ENCODE data around the gene C19orf25.
A peak's percentile ranks its signal among the peaks of the same experiment; 100 is the strongest.

C19orf25 gene

GRCh38 chr19:1469255-1470054, 9.6 kb downstream of the C19orf25 start:
- TF ChIP-seq YY1 (IDR thresholded peaks at IDR 0.05; ENCODE audit: insufficient read depth, insufficient read length), result no peak
- no peak for TF ChIP-seq ZNF274 (IDR thresholded peaks at IDR 0.05; ENCODE audit: low read depth, low read length)
- no peak for TF ChIP-seq SUZ12 (IDR thresholded peaks at IDR 0.05; ENCODE audit: extremely low read depth, insufficient read depth, insufficient read length)
- peaks cover 14% of the 10 kb centered on the region for H3K36me3 ChIP-seq (ENCODE audit: insufficient read depth, insufficient read length, low read length)
- peak overlapping the region; percentile 85 for H3K9ac ChIP-seq (ENCODE audit: insufficient read length, low read depth)
- DNase-seq (ENCODE audit: low read depth, low spot score), result no peak
- H3K4me1 ChIP-seq (ENCODE audit: insufficient read depth, insufficient read length), result peaks cover 49% of the 10 kb centered on the region
- H3K27me3 ChIP-seq (ENCODE audit: insufficient read depth, insufficient read length), result peaks cover 60% of the 10 kb centered on the region
- H3K4me3 ChIP-seq (ENCODE audit: insufficient read length, low read depth), result peak overlapping the region; percentile 53
- H3K9me3 ChIP-seq (ENCODE audit: insufficient read depth, low read length), result no peaks in the 10 kb centered on the region

GRCh38 chr19:1468821-1469254, 10.2 kb downstream of the C19orf25 start:
- H3K9ac ChIP-seq (ENCODE audit: insufficient read length, low read depth), result peak overlapping the region; percentile 85
- no peaks in the 10 kb centered on the region for H3K9me3 ChIP-seq (ENCODE audit: insufficient read depth, low read length)
- TF ChIP-seq YY1 (IDR thresholded peaks at IDR 0.05; ENCODE audit: insufficient read depth, insufficient read length) (no peak), SUZ12 (IDR thresholded peaks at IDR 0.05; ENCODE audit: extremely low read depth, insufficient read depth, insufficient read length) (no peak), ZNF274 (IDR thresholded peaks at IDR 0.05; ENCODE audit: low read depth, low read length) (no peak)
- peaks cover 8% of the 10 kb centered on the region for H3K36me3 ChIP-seq (ENCODE audit: insufficient read depth, insufficient read length, low read length)
- DNase-seq (ENCODE audit: low read depth, low spot score), result no peak
- peaks cover 60% of the 10 kb centered on the region for H3K27me3 ChIP-seq (ENCODE audit: insufficient read depth, insufficient read length)
- H3K4me1 ChIP-seq (ENCODE audit: insufficient read depth, insufficient read length), result peaks cover 48% of the 10 kb centered on the region
- H3K4me3 ChIP-seq (ENCODE audit: insufficient read length, low read depth), result peak overlapping the region; percentile 53

- DNase-seq (ENCODE audit: low read depth, low spot score), result no peak
- Histone ChIP-seq H3K9ac (ENCODE audit: insufficient read length, low read depth) (peak overlapping the region; percentile 81), H3K36me3 (ENCODE audit: insufficient read depth, insufficient read length, low read length) (peaks cover 4% of the 10 kb centered on the region), H3K4me3 (ENCODE audit: insufficient read length, low read depth) (peak overlapping the region; percentile 45), H3K27me3 (ENCODE audit: insufficient read depth, insufficient read length) (peaks cover 60% of the 10 kb centered on the region), H3K9me3 (ENCODE audit: insufficient read depth, low read length) (no peaks in the 10 kb centered on the region), H3K4me1 (ENCODE audit: insufficient read depth, insufficient read length) (peaks cover 47% of the 10 kb centered on the region)
- TF ChIP-seq YY1 (IDR thresholded peaks at IDR 0.05; ENCODE audit: insufficient read depth, insufficient read length) (no peak), ZNF274 (IDR thresholded peaks at IDR 0.05; ENCODE audit: low read depth, low read length) (no peak), SUZ12 (IDR thresholded peaks at IDR 0.05; ENCODE audit: extremely low read depth, insufficient read depth, insufficient read length) (peak; percentile 72)
Measured at GRCh38 chr19:1468274-1468820, 10.7 kb downstream of the C19orf25 start.

- TF ChIP-seq YY1 (IDR thresholded peaks at IDR 0.05; ENCODE audit: insufficient read depth, insufficient read length), result no peak
- TF ChIP-seq SUZ12 (IDR thresholded peaks at IDR 0.05; ENCODE audit: extremely low read depth, insufficient read depth, insufficient read length), result peak; percentile 71
- no peak for TF ChIP-seq ZNF274 (IDR thresholded peaks at IDR 0.05; ENCODE audit: low read depth, low read length)
- Histone ChIP-seq H3K9ac (ENCODE audit: insufficient read length, low read depth) (peak overlapping the region; percentile 81), H3K36me3 (ENCODE audit: insufficient read depth, insufficient read length, low read length) (peaks cover 4% of the 10 kb centered on the region), H3K4me1 (ENCODE audit: insufficient read depth, insufficient read length) (peaks cover 42% of the 10 kb centered on the region), H3K4me3 (ENCODE audit: insufficient read length, low read depth) (peak overlapping the region; percentile 45), H3K27me3 (ENCODE audit: insufficient read depth, insufficient read length) (peaks cover 60% of the 10 kb centered on the region), H3K9me3 (ENCODE audit: insufficient read depth, low read length) (no peaks in the 10 kb centered on the region)
- no peak for DNase-seq (ENCODE audit: low read depth, low spot score)
Measured at GRCh38 chr19:1467490-1468273, 11.3 kb downstream of the C19orf25 start.

GRCh38 chr19:1467215-1467489, 11.9 kb downstream of the C19orf25 start:
- Histone ChIP-seq H3K36me3 (ENCODE audit: insufficient read depth, insufficient read length, low read length) (peaks cover 4% of the 10 kb centered on the region), H3K4me3 (ENCODE audit: insufficient read length, low read depth) (peak overlapping the region; percentile 45), H3K27me3 (ENCODE audit: insufficient read depth, insufficient read length) (peaks cover 59% of the 10 kb centered on the region), H3K9me3 (ENCODE audit: insufficient read depth, low read length) (no peaks in the 10 kb centered on the region), H3K4me1 (ENCODE audit: insufficient read depth, insufficient read length) (peaks cover 39% of the 10 kb centered on the region), H3K9ac (ENCODE audit: insufficient read length, low read depth) (peak overlapping the region; percentile 81)
- no peak for DNase-seq (ENCODE audit: low read depth, low spot score)
- TF ChIP-seq SUZ12 (IDR thresholded peaks at IDR 0.05; ENCODE audit: extremely low read depth, insufficient read depth, insufficient read length), result no peak
- no peak for TF ChIP-seq YY1 (IDR thresholded peaks at IDR 0.05; ENCODE audit: insufficient read depth, insufficient read length)
- no peak for TF ChIP-seq ZNF274 (IDR thresholded peaks at IDR 0.05; ENCODE audit: low read depth, low read length)

GRCh38 chr19:1466461-1467214, 12.4 kb downstream of the C19orf25 start:
- DNase-seq (ENCODE audit: low read depth, low spot score), result no peak
- Histone ChIP-seq H3K27me3 (ENCODE audit: insufficient read depth, insufficient read length) (peaks cover 54% of the 10 kb centered on the region), H3K9ac (ENCODE audit: insufficient read length, low read depth) (peak overlapping the region; percentile 81), H3K4me1 (ENCODE audit: insufficient read depth, insufficient read length) (peaks cover 34% of the 10 kb centered on the region), H3K9me3 (ENCODE audit: insufficient read depth, low read length) (no peaks in the 10 kb centered on the region), H3K36me3 (ENCODE audit: insufficient read depth, insufficient read length, low read length) (peaks cover 4% of the 10 kb centered on the region), H3K4me3 (ENCODE audit: insufficient read length, low read depth) (peak overlapping the region; percentile 45)
- TF ChIP-seq SUZ12 (IDR thresholded peaks at IDR 0.05; ENCODE audit: extremely low read depth, insufficient read depth, insufficient read length) (peak; percentile 32), YY1 (IDR thresholded peaks at IDR 0.05; ENCODE audit: insufficient read depth, insufficient read length) (no peak)

All from NT2/D1 (cell line).